GM18858 (cell line): ENCODE results near the gene MFAP4.

Experiments
- ATAC-seq: cut with Tn5 transposase; IDR thresholded peaks from one replicate; pipeline ENCODE4 v1.9.1; 2021; ENCODE audit not compliant: unreplicated experiment

MFAP4 gene

DNA sequence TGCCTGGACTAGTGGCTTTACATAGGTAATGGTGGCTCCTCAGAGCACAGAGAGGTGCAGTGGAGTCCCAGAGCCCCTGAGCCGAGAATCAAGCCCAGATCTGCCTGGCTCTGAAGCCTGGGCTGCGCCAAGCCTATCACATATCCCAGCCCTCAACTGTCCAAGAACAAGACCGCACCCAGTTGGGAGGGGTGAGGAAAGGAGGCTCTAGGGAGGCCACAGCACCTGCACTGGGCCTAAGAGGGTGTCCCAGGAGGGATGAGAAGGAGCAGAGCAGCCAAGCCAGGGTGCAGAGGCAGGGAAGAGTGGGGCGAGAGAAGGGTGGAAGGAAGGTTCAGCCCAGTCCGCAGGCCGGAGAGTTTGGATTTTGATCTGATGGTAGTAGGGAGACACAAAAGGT is 23.1 kb upstream of the MFAP4 start:
- no peak for ATAC-seq

DNA sequence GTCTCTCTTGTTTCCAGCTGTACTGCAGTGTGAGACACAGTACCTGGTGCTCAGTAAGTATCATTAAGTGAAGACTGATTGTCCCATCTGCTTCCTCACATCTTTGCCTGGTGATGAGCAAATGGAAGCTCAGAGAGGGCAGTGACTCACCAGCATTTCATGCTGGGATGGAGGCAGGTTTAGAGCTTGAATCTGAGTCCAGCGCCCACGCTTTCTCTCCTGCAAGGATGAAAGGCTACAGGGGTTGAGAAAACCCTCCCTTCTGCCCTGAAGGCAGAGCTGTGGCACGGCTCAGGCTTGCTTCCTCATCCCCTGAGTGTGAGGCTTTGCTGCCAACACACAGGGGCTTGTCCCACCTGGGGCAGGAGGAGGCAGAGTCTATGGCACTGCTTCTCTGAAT is 22.5 kb upstream of the MFAP4 start:
- no peak for ATAC-seq

DNA sequence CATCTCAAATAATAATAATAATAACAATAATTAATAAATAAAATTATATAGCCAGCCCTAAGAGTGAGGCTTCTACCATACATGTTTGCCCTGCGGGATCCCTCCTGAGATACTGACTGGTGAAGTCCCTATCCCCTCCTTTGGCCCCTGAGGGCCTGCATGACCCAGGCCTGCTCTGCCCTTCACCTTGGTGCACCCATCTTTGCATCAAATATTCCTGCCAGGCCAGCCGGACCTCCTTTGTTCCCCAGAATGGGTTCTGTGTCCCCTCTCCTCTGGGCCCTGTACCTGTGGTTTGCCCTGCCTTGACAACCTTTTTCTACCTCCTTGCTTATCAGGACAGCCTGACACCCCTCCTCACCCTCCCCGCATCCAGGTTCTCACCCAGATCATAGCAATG is 22.1 kb upstream of the MFAP4 start:
- ATAC-seq: no peak

DNA sequence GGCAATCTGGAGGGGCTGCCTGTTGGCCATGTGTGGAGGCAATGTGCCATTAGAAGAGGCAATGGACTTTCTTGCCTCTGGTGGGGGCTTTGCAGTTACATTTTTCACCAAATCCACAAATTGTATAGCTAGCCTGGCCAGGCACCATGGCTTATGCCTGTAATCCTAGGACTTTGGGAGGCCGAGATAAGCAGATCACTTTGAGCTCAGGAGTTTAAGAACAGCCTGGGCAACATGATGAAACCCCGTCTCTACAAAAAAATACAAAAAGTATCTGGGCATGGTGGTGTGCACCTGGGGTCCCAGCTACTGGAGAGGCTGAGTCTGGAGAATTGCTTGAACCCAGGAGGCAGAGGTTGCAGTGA is 21.3 kb upstream of the MFAP4 start:
- ATAC-seq: no peak

DNA sequence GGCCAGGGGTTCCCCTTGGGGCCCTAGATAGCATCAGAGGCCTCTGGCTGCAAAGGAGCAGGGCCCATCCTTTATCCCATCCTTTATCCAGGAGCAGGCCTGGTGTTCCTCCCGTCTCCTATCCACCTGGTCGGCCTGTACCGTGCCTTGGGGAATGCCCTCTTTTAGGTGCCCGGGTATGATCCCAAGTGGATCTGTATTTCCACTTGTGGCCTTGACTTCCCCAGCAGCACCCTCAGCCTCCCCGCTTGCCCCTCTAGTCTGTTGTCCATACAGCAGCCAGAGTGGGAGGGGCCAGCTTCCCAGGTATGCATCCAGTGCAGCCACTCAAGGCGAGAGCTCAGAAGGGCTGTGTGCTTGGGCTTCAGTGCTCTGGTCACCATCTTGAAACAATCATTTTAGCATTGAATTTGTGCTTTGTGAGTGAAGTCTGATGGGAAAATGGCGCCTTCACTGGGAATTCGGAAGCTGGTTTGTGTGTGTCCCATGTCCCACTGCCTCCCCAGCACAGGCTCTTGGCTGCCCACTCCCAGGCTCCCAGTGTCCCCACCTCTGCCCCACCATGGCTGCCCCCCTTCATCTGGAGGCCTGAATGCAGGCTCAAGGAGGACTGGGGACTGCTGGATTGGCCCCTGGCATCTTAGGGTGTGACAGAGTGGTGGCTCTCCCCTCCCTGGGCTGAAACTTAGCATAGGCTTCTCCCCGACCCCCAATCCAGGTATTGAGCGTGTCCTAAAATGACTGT is 20.8 kb upstream of the MFAP4 start:
- no peak for ATAC-seq

DNA sequence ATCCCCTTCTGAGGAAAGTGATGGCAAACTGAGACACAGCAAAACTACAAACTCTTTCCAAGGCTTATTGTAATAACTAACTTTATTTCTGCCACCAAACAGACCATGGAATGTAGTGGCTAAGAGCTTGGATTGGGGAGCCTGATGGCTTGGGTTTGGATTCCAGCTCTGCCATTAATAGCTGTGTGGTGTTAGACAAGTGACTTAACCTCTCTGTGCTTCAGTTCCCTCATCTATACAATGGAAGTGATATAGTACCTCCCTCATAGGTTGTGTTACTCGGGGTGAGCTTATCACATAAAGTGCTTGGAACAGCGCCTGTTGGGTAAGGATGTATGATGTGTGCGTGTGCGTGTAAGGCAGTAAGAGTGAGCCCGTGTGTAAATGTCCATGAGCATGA is 18.1 kb upstream of the MFAP4 start:
- ATAC-seq: no peak

DNA sequence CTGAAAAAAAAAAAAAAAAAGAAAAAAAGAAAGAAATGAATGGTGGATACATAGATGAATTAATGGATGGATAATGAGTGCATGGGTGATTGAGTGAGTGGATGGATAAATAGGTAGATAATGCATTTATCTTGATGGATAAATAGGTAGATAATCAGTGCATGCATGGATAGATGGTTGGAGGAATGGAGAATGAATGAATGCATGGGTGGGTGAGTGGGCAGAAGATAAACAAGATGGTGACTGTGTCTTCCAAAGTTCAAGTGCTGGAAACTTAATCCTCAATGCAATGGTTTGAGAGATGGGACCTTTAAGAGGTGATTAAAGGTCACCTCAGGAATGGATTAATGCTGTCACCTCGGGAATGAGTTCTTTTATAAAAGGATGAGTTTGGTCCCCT is 17.3 kb upstream of the MFAP4 start:
- no peak for ATAC-seq

DNA sequence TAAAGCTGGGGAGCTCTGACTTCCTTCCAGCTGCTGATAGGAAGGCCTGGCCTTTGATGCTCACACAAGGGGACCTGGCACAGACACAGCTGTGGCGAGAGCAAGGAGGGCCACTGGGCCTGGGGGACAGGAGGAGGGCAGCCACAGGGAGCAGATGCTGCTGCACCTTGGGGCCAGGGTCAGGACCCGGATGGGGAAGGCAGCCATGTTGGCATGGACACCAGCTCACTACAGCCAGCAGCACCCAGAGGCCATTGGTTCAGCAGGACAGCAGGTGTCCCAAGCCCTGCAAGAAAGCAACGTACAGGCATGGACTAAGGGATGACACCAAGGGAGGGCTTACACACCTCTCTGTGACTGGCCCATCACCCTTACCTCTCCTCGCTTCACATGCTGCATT is 16.0 kb upstream of the MFAP4 start:
- no peak for ATAC-seq

DNA sequence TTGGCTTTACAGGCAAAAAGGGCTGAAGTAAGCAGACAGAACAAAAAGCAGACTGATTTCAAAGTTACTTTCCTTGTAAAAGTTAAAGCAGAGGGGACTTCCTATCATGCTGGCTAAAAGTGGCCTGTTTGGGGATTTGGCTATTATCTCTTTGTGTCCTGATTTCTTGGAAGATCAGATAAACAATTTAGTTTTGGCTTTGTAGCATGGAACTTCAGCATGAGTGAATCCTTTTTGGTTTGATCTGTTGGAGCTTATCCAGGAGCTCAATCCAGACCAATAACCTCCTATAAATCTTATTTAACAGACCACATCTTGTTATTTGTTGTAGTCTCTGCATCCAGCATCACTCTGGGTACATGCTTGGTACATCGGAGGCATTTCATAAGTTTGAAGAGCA is 15.2 kb upstream of the MFAP4 start:
- ATAC-seq: no peak

DNA sequence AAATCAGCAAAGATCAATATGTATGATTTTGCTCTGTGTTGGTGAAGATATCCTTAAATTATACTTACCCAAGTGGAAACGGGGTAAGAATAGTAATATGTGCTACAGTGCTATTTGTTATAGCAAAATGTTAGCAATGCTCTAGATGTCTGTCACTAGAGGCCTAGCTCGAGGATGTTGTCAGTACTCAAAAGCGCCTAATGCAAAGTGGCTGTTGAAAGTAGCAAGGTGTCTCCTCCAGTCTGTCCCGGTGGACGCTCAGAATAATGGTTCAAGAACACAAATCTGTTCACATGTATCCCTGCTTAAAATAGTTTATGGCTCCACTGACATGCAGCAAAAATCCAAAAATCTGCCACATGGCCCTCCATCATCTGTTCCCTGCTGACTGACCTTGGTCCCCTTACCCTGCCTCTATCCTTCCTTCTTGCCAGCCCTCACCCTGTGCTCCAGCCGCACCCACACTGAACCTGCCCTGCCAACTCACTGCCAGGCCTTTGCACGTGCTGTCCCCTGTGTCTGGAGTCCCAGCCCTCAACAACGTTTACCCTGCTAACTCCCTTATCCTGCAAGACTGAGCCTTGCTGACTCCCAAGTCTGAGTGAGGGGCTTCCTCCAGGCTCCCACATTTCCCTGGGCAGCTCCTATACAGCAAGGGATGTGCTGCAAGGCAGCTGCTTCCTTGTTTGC is 14.5 kb upstream of the MFAP4 start:
- no peak for ATAC-seq

DNA sequence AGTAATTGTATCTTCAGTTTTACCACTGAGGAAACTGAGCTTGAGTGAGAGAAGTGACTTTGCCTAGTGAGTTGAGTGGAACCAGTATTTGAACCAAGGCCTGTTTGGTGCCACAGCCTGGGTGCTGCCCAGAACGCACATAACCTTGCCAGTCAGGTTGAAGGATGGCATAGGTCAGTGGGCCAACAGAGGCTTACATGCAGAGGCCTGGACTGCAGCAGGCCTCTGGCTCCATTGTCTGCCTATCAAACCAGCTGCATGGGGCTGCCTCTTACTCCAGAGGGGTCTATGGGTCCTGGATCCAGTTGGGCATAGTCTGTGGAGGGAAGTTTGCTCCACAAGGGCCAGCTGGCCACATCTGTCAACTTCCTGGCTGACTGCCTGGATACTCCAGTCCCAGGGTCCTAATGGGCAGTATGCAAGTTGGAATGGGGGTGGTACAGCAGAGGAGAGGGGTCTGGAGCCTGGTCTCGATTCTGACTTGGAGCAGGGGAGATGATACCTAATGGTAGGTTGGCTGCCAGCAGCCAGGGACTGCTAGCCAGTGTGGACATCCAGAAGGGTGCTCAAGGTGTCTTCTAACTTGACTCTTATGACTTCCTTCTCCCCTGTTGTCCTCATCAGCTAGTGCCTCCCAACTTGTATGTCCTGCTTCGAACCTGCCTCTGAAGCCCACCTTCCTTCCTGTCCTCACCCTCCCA is 12.9 kb upstream of the MFAP4 start:
- no peak for ATAC-seq

DNA sequence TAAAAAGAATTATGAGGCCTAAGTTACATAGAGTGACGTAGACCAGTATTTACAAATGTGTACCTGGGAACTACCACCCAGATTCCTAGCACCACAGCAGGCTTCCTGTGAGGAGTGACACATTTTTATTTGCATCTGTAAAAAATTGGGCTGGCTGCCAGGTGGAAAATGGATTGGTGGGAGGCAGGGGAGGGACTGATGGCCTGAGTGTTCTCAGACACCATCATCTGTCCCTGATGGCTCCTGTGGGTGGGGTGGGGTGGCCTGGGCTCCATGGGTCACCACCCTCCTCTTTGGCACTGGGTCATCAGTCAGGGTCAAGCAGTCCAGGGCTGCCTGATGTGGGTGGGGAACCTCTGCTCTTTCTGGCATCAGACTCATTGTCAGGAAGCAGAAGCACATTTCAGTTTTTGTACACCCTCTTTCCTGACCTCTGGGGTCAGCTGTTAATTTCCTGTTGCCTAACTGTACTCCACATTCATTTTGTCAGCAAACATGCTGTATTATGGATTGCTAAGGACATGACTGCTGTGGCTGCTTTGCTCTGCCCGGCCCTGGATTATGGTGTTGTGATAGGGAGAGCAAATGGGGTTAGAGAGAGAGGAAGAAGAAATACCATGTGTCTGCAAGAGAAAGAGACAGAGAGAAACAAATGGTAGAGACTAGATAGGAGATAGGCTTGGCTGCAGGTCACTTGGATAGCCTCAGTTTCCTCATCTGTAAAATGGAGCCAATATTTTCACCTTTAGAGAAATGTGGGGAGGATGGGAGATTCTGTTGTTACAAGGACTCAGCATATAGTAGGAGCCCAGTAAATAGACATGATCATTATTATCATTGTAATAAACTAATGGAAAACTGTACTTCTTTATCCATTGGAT is 11.6 kb upstream of the MFAP4 start:
- no peak for ATAC-seq

DNA sequence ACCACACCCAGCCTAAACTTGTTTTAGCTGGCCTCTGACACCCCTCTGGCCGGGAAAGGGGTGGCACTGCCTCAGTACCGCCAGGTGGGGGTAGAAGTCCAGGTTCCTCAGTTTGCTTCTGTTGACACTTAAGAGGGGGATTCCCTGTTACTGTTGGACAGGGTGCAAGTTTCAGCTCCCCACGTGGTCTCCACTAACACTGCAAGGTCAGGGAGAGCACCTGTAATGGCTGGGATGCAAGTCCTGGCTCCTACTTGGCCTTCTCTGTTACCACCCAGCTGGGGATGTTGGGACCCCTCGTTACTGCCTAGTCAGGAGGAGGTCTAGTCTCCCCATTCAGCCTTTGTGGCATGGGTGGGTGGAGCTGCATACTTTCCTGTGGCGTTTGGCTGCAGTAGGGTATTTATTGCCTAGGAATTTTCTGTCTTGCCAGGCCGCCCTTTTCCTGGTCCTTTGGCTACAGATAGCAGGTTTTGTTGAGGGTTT is 10.6 kb upstream of the MFAP4 start:
- ATAC-seq: no peak

DNA sequence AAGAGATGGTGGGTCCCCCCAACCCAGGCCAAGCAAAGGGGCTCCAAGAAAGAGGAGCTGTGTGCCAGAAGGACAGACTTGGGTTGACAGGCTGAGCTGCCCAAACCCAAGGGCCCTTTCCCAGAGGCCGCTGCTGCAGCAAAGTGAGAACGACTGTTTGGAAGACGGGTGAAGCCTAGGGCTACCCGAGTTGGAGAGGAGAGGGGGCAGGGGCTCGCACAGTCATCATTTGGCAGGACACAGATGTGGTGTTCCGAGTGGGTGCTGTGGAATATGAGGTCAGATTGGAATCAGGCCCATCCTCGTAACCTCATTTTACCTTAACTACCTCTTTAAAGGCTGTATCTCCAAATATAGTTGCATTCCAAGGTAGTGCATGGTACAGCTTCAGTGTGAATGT is 5.3 kb upstream of the MFAP4 start:
- no peak for ATAC-seq

DNA sequence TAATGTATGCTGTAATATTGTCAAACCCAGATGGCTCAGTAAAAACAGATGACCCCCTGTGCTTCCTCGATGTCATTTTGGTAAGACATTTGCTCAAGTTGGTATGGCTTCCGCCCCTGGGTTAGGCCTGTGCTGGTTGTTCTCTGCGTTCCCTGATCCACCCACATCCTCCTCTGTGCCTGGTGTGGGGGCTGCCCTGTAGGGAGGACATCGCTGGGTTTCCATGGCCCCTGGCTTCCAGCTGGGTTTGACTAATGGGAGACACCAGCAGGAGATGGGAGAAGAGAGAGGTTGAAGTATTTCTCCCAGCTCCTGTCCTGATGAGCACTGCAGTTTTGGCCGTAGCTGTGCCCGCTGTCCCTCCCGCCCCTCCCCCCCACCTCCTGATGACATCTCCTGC is 4.4 kb upstream of the MFAP4 start:
- ATAC-seq: no peak

DNA sequence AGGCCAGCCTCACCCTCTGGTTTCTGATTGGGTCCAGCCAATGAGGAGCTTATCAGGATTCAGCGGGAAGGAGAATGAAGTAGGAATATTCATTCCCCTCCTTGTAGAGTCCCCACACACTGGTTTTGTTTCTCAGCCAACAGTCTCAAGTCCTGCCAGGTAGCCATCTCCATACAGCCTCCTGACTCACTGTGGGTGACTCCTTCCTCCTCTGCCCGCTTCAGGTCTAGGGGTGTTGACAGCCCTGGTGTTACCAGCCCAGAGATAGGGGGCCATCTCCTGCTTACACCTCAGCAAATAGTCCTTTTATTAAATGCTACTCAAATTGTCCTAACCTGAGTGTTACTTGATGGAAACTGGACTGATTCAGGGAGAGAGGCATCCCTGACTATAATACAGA is 4.0 kb upstream of the MFAP4 start:
- ATAC-seq: no peak

DNA sequence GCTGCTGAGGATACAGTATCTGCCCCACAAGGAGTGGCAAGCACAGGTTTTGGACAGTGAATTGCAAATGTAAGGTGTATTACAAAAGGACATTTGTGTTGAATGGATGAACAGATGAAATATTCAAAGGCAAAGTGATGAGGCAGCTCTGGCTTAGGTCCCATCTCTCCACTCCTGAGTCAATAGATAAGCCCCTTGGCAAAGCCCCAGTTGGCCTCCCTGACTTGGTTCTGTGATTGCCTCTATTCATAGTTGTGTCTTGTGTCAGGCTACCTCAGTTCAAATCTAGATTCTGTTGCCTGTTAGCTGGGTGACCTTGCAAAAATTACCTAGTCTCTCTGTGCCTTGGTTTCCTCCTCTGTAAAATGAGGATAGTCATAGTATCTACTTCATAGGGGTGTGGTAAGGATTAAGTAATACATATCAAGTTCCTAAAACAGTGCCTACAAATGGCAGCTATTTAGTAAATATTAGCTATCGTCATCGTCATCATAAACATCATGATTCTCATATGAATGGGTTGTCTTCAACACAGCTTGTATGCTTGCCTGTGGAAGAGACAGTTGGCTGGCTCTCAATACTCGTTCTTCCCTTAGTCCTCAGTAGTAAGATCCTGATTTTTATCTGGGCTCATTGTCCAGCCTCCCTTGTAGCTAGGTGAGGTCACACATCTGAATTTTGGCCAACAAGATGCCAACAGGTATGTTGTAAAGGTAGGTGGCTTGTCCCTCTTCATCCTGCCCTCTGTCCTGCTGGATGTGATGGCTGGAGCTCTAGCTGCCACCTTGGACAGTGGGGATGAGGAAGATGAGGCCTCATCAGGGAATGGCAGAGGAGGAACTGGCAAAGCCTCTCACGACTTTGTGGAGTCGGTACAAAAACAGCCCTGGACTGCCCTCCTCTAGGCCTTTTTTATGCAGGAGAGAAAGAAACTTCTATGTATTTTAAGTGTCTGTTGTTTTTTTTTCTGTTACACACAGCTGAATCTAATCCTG is 2.1 kb upstream of the MFAP4 start:
- no peak for ATAC-seq

DNA sequence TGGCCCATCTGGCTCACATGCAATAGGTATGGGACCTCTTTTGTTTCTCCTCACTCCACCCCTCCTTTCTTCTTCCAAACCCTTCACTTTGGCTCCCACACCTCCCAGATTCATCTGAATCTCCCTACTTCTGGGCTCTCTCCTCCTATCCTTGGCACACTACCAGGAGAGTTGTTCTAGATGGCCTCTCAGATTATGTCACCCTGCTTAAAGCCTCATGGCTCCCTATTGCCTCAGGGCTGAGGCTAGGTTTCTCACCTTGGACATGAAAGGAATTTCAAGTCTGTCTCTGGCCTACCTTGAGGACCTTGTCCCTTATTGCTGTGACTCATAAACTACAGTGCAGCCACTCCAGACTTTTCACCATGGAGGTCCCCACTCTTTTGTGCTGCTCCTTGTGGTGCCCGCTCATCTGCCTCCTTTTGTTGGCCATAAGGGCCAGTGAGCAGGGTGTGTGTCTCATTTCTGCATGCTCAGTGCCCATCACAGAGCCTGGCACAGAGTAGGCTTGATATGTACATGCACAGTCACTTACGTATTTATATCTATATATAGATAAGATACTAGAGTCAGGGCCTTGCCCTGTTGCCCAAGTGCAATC is 1.0 kb upstream of the MFAP4 start:
- ATAC-seq: no peak

DNA sequence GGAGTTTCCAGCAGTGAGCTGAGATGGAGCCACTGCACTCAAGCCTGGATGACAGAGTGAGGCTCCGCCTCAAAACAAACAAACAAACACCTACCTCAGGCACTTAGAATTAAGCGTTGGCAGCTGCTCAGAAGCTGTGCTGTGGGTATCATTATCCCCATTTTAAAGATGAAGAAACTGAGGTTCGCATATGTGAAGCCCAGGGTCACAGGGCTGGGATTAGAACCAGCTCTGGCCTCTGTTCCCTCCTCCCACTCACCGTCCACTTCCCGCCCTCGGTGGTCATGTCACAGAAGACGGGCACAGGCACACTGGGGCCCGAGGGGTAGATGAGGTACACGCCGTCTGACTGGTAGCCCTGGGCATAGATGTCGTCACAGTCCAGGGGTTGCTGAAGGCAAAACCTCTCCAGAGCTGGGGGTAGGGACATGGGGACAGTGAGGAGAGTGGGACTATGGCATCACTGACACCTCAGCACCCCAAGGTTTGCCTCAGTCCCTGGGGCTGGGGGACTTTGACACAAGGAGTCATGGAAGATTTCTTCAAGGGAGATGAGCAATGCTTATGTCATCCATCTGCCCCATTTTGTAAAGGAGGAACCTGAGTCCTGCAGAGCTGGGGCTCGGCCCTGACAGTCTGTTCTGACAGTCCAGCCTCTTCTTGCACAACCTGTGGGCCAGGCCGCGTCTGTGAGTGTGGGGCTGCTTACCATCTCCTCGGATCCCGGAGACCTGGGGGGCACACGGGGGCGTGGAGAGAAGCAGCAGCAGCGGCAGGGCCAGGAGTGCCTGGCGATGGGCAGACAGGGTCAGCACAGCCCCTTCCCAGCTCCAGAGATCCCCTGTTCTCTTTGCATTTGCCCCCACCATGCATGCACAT is 700 bp downstream of the MFAP4 start:
- no peak for ATAC-seq
